22Rv1 (cell line): Measurements from ENCODE around the gene SUSD5.
A peak's percentile ranks its signal among the peaks of the same experiment; 100 is the strongest.
"Not testable (repeated sequence)": the region's sequence is repeated elsewhere in the genome, so short reads cannot be mapped to it uniquely, and the experiment has no call there.

Source experiments
- H3K27ac ChIP-seq: fragments of 450-650 bp; 2 replicates; pipeline ENCODE4 v1.5.1; 2017
- ZFX ChIP-seq: fragments of 450-650 bp; IDR thresholded peaks from 2 replicates; pipeline ENCODE4 v1.6.1; 2017; ENCODE audit warnings: antibody characterized with exemption, borderline replicate concordance
- TF ChIP-seq, protein P1 (sequence below): fragments of 450-650 bp; IDR thresholded peaks from 2 replicates; pipeline ENCODE4 v1.5.1; 2017; ENCODE audit warnings: mild to moderate bottlenecking

SUSD5 gene

DNA sequence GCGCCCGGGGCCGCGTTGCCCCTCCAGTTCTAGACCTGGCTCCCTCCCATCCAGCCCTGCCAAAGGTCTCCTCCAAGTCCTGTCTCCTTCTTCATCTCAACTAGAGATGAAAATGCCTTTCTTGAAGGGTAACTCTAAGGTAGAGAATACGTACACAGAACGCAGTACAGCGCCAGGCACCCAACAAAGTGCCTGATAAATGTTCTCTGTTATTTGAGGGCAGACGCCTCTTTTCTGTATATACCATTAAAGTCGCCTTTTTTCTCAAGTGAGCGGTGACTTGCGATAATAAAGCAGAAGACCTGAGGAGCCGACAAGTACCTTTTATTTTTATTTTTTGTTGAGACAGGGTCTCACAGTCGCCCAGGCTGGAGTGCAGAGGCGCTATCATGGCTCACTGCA lies 104.0 kb downstream of the SUSD5 start:
- TF ChIP-seq, protein P1, sequence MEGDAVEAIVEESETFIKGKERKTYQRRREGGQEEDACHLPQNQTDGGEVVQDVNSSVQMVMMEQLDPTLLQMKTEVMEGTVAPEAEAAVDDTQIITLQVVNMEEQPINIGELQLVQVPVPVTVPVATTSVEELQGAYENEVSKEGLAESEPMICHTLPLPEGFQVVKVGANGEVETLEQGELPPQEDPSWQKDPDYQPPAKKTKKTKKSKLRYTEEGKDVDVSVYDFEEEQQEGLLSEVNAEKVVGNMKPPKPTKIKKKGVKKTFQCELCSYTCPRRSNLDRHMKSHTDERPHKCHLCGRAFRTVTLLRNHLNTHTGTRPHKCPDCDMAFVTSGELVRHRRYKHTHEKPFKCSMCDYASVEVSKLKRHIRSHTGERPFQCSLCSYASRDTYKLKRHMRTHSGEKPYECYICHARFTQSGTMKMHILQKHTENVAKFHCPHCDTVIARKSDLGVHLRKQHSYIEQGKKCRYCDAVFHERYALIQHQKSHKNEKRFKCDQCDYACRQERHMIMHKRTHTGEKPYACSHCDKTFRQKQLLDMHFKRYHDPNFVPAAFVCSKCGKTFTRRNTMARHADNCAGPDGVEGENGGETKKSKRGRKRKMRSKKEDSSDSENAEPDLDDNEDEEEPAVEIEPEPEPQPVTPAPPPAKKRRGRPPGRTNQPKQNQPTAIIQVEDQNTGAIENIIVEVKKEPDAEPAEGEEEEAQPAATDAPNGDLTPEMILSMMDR: no peak
- no peak for TF ChIP-seq ZFX
- H3K27ac ChIP-seq: peak overlapping the region; percentile 81

DNA sequence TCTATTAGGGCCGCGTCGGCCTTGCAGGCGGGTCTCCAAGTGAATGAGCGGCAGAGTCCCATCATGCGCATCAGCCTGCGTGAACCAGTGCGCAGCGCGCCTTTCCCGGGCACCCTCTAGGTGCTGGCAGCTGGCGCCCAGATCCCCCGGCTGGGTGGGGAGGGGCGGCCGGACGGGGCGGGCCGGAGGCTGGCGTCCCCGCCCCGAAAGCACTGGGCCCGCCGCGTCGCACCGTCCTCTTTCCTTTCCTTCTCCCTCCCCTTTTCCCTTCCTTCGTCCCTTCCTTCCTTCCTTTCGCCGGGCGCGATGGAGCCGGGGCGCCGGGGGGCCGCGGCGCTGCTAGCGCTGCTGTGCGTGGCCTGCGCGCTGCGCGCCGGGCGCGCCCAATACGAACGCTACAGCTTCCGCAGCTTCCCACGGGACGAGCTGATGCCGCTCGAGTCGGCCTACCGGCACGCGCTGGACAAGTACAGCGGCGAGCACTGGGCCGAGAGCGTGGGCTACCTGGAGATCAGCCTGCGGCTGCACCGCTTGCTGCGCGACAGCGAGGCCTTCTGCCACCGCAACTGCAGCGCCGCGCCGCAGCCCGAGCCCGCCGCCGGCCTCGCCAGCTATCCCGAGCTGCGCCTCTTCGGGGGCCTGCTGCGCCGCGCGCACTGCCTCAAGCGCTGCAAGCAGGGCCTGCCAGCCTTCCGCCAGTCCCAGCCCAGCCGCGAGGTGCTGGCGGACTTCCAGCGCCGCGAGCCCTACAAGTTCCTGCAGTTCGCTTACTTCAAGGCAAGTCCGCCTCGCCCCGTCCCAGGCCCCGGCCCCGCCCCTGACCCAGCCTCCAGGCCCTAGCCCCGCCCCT lies 104.6 kb downstream of the SUSD5 start, which contains the start of gene CRTAP:
Gene CRTAP (plus strand): TSS at position 243 of the 850 bp plus-strand sequence. CDS start 64 bp downstream, at position 307.
- TF ChIP-seq, protein P1: no peak
- no peak for TF ChIP-seq ZFX
- H3K27ac ChIP-seq: peak within 1 kb of the TSS; percentile 81

DNA sequence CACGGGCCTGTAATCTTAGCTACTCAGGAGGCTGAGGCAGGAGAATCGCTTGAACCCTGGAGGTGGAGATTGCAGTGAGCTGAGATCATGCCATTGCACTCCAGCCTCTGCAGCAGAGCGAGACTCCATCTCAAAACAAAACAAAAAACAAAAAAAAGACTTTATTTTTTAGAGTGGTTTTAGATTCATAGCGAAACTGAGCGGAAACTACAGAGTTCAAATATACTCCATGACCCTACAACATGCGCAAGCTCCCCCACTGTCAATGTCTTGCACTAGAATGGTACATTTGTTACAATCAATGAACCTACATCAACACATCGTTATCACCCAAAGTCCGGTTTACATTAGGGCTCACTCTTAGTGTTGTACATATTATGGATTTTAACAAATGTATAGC lies 107.0 kb downstream of the SUSD5 start:
- H3K27ac ChIP-seq: no peak overlapping the region
- no peak for TF ChIP-seq ZFX
- TF ChIP-seq, protein P1: no peak

DNA sequence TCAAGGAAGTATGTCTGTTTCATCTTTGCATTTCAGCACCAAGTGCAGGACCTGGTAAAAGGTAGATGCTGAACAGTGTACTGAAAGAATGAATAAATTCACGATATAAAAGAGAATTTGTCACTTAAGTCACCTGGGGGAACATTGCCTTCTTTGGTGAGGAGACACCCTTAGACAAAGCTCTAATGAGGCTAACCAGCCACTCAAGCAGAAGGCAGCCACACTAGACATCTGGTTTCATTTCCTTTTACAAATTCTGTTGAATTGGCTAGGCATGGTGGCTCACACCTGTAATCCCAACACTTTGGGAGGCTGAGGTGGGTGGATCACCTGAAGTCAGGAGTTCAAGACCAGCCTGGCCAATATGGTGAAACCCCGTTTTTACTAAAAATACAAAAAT lies 111.8 kb downstream of the SUSD5 start:
- H3K27ac ChIP-seq: not testable (repeated sequence)

DNA sequence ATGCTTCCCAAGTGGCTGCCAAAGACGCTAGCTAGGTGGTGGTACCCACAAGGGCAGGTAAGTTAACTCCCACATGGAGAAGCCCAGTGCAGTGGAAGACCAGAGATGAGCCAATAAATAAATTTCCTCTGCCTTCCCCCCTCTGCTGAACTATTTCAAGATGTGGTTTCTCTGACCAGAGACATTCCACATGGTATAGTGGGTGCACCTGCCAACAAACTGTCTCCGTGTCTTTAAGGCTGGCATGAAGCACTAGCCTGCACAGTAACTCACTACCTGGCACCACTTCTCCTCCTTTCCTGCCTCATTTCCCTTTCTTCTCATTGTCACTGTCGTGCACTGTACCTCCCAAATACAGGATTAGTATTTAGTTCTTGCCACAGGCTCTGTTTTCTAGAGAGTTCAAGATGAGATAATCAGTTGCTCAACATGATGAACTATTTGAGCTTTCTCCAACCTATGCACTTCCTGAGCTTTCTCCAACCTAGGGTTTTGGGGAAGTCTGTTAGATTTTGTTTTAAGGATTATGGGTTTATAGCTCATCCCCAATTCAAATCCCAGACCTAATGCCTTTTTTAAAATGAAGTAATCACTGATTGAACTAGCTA lies 113.2 kb downstream of the SUSD5 start:
- H3K27ac ChIP-seq: no peak overlapping the region
- TF ChIP-seq, protein P1: no peak
- no peak for TF ChIP-seq ZFX

DNA sequence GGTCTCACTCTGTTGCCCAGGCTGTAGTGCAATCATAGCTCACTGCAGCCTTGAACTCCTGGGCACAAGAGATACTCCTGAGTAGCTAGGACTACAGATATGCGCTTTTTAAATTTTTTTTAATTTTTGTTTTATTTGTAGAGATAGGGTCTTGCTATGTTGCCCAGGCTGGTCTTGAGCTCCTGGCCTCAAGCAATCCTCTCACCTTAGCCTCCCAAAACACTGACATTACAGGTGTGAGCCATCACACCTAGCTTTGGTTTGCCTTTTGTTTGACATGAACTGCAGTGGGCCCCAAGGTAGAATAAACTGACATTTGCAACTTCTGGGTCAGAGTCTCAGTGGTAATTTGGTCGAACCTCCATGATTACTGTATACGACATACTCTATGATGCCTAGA lies 113.8 kb downstream of the SUSD5 start:
- TF ChIP-seq, protein P1: no peak
- TF ChIP-seq ZFX: no peak
- no peak overlapping the region for H3K27ac ChIP-seq

DNA sequence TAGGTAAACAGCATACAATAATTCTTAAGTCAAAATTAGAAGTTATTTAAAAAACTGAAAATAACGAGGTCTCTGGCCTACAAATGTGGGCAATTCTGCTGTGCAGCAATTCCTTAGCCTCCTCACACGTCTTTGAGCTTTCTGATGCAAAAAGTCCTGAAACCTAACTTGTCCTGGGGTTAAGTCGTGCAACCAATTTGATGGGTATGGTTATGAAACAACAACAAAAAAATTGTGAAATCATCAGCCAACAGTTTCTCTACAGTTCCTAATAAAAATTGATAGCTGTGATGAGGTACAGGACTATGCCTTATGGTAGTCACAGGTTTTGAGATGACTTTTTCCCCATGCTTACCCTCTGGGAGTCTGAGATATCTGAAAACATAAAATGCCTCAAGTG lies 115.1 kb downstream of the SUSD5 start:
- H3K27ac ChIP-seq: no peak overlapping the region
- TF ChIP-seq ZFX: no peak
- TF ChIP-seq, protein P1: no peak
